ENCODE measurements around the gene TMEM45A.
"Not testable (repeated sequence)": the region's sequence is repeated elsewhere in the genome, so short reads cannot be mapped to it uniquely, and the experiment has no call there.

The TMEM45A gene

GRCh38 chr3:100506355-100506754 is 13.9 kb downstream of the TMEM45A start:
- H3K79me2 ChIP-seq (ENCODE audit: insufficient read depth, low read depth): no peaks in the 10 kb centered on the region
- TF ChIP-seq, protein P1, sequence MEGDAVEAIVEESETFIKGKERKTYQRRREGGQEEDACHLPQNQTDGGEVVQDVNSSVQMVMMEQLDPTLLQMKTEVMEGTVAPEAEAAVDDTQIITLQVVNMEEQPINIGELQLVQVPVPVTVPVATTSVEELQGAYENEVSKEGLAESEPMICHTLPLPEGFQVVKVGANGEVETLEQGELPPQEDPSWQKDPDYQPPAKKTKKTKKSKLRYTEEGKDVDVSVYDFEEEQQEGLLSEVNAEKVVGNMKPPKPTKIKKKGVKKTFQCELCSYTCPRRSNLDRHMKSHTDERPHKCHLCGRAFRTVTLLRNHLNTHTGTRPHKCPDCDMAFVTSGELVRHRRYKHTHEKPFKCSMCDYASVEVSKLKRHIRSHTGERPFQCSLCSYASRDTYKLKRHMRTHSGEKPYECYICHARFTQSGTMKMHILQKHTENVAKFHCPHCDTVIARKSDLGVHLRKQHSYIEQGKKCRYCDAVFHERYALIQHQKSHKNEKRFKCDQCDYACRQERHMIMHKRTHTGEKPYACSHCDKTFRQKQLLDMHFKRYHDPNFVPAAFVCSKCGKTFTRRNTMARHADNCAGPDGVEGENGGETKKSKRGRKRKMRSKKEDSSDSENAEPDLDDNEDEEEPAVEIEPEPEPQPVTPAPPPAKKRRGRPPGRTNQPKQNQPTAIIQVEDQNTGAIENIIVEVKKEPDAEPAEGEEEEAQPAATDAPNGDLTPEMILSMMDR (conservative IDR thresholded peaks at IDR 0.05; ENCODE audit: low read depth, low read length): no peak

DNA sequence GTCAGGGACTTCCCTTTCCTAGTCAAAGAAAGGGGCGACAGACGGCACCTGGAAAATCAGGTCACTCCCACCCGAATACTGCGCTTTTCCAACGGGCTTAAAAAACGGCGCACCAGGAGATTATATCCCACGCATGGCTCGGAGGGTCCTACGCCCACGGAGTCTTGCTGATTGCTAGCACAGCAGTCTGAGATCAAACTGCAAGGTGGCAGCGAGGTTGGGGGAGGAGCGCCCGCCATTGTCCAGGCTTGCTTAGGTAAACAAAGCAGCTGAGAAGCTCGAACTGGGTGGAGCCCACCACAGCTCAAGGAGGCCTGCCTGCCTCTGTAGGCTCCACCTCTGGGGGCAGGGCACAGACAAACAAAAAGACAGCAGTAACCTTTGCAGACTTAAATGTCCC is 17.4 kb downstream of the TMEM45A start:
- not testable (repeated sequence) for H2AFZ ChIP-seq (ENCODE audit: low read depth); H3K4me2 ChIP-seq; H4K20me1 ChIP-seq (ENCODE audit: insufficient read depth); H3K4me1 ChIP-seq (ENCODE audit: low read depth, poor library complexity, severe bottlenecking); H3K27me3 ChIP-seq (ENCODE audit: insufficient read depth, low read depth); H3K79me2 ChIP-seq (ENCODE audit: insufficient read depth, low read depth); H3K36me3 ChIP-seq (ENCODE audit: insufficient read depth); H3K27ac ChIP-seq; H3K4me3 ChIP-seq (IDR thresholded peaks at IDR 0.05; ENCODE audit: insufficient read depth, low read depth, low read length); H3K9ac ChIP-seq

More at GRCh38 chr3:100506355-100506754, 13.9 kb downstream of the TMEM45A start:
- Histone ChIP-seq H3K27me3 (ENCODE audit: insufficient read depth, low read depth) (no peaks in the 10 kb centered on the region), H3K4me1 (ENCODE audit: low read depth, poor library complexity, severe bottlenecking) (no peaks in the 10 kb centered on the region), H3K4me2 (no peak overlapping the region), H3K9ac (no peak overlapping the region), H2AFZ (ENCODE audit: low read depth) (no peak overlapping the region), H3K36me3 (ENCODE audit: insufficient read depth) (no peaks in the 10 kb centered on the region), H4K20me1 (ENCODE audit: insufficient read depth) (no peaks in the 10 kb centered on the region), H3K27ac (no peak overlapping the region), H3K4me3 (IDR thresholded peaks at IDR 0.05; ENCODE audit: insufficient read depth, low read depth, low read length) (no peak overlapping the region)

GRCh38 chr3:100516232-100516631 is 23.8 kb downstream of the TMEM45A start:
- Histone ChIP-seq H2AFZ (ENCODE audit: low read depth) (no peak overlapping the region), H3K4me2 (no peak overlapping the region), H3K79me2 (ENCODE audit: insufficient read depth, low read depth) (no peaks in the 10 kb centered on the region), H3K9ac (no peak overlapping the region), H4K20me1 (ENCODE audit: insufficient read depth) (no peaks in the 10 kb centered on the region), H3K36me3 (ENCODE audit: insufficient read depth) (no peaks in the 10 kb centered on the region), H3K27me3 (ENCODE audit: insufficient read depth, low read depth) (no peaks in the 10 kb centered on the region), H3K27ac (no peak overlapping the region), H3K4me1 (ENCODE audit: low read depth, poor library complexity, severe bottlenecking) (no peaks in the 10 kb centered on the region), H3K4me3 (IDR thresholded peaks at IDR 0.05; ENCODE audit: insufficient read depth, low read depth, low read length) (no peak overlapping the region)
- TF ChIP-seq, protein P1 (conservative IDR thresholded peaks at IDR 0.05; ENCODE audit: low read depth, low read length): no peak

DNA sequence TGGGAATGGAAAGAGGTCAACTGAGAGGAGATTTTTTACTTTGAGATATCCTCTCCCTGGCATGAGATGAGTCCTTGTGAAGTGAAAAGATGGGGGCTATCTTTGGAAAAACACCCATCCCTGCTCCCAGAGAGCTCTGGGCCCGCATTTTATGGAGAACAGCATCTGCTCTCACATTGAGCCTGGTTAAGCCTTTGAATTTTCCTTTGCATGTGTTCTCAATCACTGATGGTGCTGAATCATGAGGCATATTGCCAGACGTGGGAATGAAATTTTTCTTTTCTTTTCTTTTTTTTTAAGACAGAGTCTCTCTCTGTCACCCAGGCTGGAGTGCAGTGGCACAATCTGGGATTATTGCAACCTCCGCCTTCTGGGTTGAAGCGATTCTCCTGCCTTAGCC is 24.4 kb downstream of the TMEM45A start:
- H3K9ac ChIP-seq: no peak overlapping the region
- H3K4me3 ChIP-seq (IDR thresholded peaks at IDR 0.05; ENCODE audit: insufficient read depth, low read depth, low read length): no peak overlapping the region
- TF ChIP-seq, protein P1 (conservative IDR thresholded peaks at IDR 0.05; ENCODE audit: low read depth, low read length): no peak
- H3K4me1 ChIP-seq (ENCODE audit: low read depth, poor library complexity, severe bottlenecking): no peaks in the 10 kb centered on the region
- no peak overlapping the region for H2AFZ ChIP-seq (ENCODE audit: low read depth)
- H3K36me3 ChIP-seq (ENCODE audit: insufficient read depth): no peaks in the 10 kb centered on the region
- H3K79me2 ChIP-seq (ENCODE audit: insufficient read depth, low read depth): no peaks in the 10 kb centered on the region
- H3K27me3 ChIP-seq (ENCODE audit: insufficient read depth, low read depth): no peaks in the 10 kb centered on the region
- no peak overlapping the region for H3K27ac ChIP-seq
- no peak overlapping the region for H3K4me2 ChIP-seq
- H4K20me1 ChIP-seq (ENCODE audit: insufficient read depth): no peaks in the 10 kb centered on the region

DNA sequence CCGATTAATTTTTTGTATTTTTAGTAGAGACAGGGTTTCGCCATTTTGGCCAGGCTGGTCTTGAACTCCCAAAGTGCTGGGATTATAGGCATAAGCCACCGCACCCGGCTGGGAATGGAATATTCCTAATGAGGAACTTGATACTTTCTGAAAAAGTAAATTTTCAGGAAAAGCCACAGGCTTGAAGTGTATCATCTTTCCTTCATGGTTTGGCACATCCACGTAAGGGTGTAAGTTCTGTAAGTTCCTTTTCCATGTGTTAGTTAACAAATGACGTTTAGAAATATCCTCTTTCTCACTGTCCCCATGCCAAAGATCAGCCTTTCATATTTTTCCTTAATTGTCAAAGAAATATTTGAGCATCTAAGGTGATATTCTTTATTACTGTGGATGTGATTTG is 24.9 kb downstream of the TMEM45A start:
- no peak overlapping the region for H3K27ac ChIP-seq
- H3K4me2 ChIP-seq: no peak overlapping the region
- no peak overlapping the region for H2AFZ ChIP-seq (ENCODE audit: low read depth)
- TF ChIP-seq, protein P1 (conservative IDR thresholded peaks at IDR 0.05; ENCODE audit: low read depth, low read length): no peak
- H3K9ac ChIP-seq: no peak overlapping the region
- no peak overlapping the region for H3K4me3 ChIP-seq (IDR thresholded peaks at IDR 0.05; ENCODE audit: insufficient read depth, low read depth, low read length)
- H3K36me3 ChIP-seq (ENCODE audit: insufficient read depth): no peaks in the 10 kb centered on the region
- H3K79me2 ChIP-seq (ENCODE audit: insufficient read depth, low read depth): no peaks in the 10 kb centered on the region
- H3K27me3 ChIP-seq (ENCODE audit: insufficient read depth, low read depth): no peaks in the 10 kb centered on the region
- no peaks in the 10 kb centered on the region for H4K20me1 ChIP-seq (ENCODE audit: insufficient read depth)
- no peaks in the 10 kb centered on the region for H3K4me1 ChIP-seq (ENCODE audit: low read depth, poor library complexity, severe bottlenecking)
